Hematopoietic multipotent progenitor cell treated with erythropoietin and hydrocortisone succinate and interleukin-3 and kit ligand, for 4 days (in vitro differentiated cells): ENCODE measurements around the gene CARMIL1.
"Not testable (repeated sequence)": the region's sequence is repeated elsewhere in the genome, so short reads cannot be mapped to it uniquely, and the experiment has no call there.

Experiments
- DNase-seq: peaks from one replicate; pipeline ENCODE4 v3.0.0-alpha.2; 2015

CARMIL1 gene

DNA sequence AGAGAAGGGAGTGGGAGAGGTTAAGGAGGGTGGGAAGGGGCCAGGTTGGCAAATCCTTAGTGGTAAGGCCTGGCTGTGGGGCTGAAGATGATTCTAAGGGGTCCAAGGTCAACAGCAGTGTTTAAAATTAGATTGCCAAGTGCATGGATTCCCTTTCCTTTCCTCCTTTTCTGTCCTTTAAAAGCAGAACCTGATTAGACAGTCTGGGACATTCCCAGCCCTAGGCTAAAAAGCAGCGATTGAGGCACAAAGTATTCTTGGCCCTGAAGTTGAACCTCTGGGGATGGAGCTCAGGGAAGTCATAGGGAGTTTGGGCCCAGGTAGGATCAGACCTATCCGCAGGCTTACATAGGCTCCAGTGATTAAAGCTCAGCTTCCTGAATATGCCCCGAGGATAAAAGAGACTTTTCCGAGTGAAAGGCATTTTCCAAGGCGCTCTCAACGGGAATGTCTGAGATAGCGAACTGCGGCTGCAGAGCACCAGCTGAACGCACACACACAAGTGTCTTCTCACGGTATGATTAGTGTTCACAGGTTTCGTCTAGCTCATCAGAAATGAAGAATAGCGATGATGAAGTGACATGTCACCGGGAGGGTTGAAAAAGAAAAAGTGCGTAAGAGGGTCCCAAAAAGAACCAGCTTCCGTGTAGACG, 787 bp upstream of the CARMIL1 start:
- DNase-seq: no peak

- DNase-seq: peak; percentile 15
These were observed 672 bp downstream of the CARMIL1 start for GRCh38 chr6:25279748-25280343.

GRCh38 chr6:25280344-25281074, 1.3 kb downstream of the CARMIL1 start:
- peak; percentile 51 for DNase-seq

GRCh38 chr6:25286891-25287290, 7.7 kb downstream of the CARMIL1 start:
- no peak for DNase-seq

DNA sequence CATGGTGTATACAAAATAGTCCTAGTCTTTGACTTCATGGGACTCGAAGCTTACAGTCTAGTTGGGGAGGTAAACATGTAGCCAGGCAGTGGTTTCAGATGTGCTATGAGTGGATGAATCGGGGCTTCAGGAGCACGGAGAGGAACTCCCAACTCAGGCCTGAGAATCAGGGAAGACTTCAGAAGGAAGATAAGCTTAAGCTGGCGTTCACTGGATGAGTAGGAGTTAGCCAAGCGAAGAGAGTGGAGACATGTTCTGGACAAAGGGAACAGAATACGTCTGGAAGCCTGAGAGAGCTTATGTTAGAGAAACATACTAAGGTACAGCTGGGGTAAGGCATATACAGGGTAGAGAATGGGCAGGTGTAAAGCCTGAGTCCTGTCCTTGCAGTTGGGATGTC, 8.8 kb downstream of the CARMIL1 start:
- DNase-seq: no peak

DNA sequence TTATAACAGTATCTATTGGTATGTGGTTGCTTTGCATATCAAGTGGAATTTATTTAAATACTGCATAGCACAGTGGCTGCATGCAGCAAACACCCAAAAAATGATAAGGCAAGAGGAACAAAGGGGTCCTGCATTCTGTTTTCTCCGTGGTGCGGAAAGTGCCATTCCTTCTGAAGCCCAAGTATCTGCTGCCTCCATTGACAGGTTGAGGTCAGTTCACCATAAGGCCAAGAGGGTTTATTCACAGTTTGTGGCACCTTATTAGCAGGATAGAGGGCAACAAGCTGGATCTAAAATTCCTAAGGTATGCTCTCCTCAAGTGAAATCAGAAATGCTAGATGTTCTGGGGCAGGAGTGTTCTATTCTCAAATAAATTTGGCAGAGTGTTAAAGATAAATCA, 9.3 kb downstream of the CARMIL1 start:
- DNase-seq: no peak

- no peak for DNase-seq
These were observed 11.3 kb downstream of the CARMIL1 start for GRCh38 chr6:25290306-25291060.

GRCh38 chr6:25292384-25292783, 13.2 kb downstream of the CARMIL1 start:
- DNase-seq: no peak

DNA sequence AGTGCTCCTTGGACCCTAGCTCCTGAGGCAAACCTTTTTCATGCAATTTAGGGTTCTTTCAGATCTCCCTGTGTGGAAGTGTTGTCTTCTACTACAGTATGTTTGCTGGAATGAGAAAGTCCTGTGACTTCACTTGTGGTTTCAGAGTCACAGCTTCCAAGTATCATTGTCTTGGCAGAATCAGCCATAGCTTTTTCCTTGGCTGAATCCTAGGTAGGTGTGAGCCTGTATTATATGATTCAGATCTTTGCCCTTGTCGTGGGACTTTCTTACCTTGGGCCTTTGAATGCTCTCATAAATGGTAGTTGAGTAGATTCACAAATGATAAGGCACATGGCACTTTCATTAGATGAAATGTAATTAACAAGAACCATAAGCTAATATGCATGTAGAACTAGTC, 16.5 kb downstream of the CARMIL1 start:
- DNase-seq: no peak

DNA sequence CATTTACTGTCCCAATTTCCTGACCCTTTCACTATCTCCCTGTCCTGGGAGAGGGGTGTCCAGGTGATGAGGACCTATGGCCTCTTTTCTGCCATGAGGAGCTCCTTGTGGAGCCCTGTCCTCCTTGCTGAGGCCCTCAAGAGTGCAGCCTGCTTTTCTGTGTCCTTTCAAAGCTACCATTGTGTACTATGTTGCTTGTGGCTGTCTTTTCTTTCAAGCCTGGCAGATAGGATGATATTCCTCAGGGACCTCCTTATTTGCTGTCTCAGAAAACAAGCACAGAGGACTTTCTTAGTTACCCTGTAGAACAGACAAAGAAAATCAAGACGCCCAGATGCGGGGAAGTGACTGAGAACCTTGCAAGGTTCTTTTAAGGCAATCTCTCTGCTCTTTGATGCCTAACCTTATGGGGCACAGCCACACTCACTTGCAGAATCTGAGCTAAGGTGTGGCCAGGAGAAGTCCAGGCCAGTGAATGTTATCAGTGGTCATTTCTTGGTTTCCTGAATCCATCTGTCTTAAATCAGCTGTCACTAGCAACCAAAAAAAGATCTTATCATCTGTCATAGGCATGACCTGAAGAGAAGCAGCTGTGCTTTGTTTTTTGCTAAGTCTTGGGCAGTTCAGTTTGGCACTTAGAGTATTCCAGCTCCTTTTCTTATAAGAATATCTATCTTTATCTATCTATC, 17.2 kb downstream of the CARMIL1 start:
- peak; percentile 21 for DNase-seq

- no peak for DNase-seq
These were observed 17.9 kb downstream of the CARMIL1 start for GRCh38 chr6:25297039-25297441.

DNA sequence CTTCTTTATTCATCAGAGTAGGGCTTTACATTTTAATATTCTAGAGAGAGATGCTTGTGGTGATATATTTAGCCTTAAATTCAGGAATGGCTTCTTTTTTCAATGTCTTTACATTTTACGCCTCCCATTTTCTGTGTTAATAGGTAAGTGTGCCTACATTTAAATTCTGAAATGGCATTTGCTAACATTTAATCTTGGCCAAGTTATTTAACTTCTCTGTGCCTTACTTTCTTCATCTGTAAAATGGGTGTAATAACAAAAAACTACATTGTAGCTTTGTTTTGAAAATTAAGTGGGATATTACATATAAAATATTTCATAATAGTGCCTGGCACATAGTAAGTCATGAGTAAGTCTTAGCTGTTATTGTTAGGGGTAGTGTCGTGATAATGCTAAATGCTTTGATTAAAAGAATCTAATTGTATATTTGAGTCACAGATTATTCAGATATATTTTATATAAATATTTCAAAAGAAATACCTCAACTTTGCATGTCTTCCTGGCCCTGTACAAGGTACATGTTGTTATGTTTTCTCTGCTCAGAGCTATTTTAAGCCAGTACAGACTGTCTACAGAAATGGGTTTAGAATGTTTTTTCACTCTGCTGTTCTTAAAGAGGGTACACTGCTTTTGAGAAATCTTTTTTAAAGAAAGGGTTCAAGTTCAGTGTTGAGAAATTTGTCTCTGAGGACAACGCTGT, 18.8 kb downstream of the CARMIL1 start:
- DNase-seq: no peak

GRCh38 chr6:25298523-25298865, 19.3 kb downstream of the CARMIL1 start:
- DNase-seq: not testable (repeated sequence)

GRCh38 chr6:25301362-25301761, 22.2 kb downstream of the CARMIL1 start:
- DNase-seq: peak; percentile 83

- DNase-seq: no peak
These were observed 23.0 kb downstream of the CARMIL1 start for GRCh38 chr6:25302151-25302550.

GRCh38 chr6:25302677-25303128, 23.5 kb downstream of the CARMIL1 start:
- DNase-seq: no peak

- no peak for DNase-seq
These were observed 24.1 kb downstream of the CARMIL1 start for GRCh38 chr6:25303254-25303653.

DNA sequence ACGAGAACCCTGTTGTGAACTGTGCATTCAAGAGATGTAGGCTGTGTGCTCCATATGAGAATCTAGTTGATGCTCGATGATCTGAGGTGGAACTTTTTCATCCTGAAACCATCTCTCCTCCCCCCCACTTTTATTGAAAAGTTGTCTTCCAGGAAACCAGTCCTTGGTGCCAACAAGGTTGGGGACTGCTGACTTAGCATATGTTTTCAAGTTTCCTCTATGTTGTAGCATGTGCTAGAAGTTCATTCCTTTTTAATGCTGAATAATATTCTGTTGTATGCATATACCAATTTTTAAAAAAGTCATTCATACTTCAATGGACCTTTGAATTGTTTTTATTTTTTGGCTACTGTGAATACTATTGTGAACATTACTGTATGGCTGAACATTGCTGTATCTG, 27.2 kb downstream of the CARMIL1 start:
- no peak for DNase-seq

DNA sequence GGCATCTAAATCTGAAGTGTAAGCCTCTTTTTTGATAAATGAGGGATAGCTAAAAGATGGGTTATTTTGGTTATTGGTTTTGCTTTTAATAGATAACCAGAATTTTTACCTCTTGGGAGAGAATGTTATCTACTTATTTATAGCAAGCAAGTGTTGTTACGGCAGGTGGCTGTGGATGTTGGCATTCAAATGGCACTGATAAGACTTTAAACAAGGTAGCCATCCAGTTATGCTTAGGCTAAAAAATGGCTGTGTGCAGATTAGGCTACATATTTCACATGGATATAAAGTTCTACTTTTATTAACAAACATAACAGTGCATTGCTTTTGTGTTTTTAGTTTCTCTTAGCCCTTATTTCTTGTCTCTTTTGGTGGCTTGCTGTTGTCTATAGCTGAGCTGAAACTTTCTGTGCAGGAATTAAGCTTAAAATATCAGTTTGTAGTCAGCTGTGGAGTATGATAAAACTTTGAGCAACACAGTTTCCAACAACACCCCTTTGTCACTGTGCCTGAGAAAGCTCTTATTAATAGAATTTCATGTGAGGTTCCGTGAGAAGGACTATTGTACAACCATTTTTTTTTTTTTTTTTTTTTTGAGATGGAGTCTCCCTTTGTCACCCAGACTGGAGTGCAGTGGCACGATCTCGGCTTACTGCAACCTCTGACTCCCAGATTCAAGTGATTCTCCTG, 28.8 kb downstream of the CARMIL1 start:
- DNase-seq: no peak

- DNase-seq: no peak
These were observed 30.7 kb downstream of the CARMIL1 start for GRCh38 chr6:25309886-25310285.

DNA sequence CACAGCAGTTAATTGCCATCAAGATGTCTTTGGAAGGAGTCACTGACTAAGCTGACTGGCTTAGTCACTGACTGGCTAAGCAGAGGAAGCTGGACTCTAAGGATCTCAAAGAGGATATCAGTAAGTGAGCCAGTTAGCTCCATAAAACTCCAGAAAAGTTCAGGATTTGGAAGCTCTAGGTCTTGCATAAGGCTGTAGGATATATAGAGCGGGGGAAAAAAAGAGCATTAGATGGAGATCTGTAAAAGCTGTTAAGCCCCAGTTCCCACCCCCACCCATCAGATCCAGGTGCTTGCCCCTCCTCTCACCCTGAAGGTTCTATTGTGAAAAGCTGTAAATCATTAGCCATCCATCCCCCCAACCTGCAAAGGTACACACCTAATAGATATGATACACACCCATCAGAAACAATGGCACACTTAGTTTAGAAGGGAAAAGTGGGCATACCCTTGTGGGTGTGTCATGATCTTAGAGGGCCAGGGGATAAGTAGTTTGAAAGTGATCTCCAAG, 32.2 kb downstream of the CARMIL1 start:
- no peak for DNase-seq
